Muscle layer of duodenum (tissue), 2 donors: Measurements from ENCODE around the gene FAM193B.

ENCODE experiments used
- H3K27ac ChIP-seq: one replicate; pipeline ENCODE4 v1.7.0; 2013; ENCODE audit warnings: mild to moderate bottlenecking, low read length
- H3K27me3 ChIP-seq: one replicate; pipeline ENCODE4 v1.7.0; 2013; ENCODE audit warnings: low read depth, mild to moderate bottlenecking, control low read depth, low read length
- H3K36me3 ChIP-seq, 2 donors: one replicate each; pipeline ENCODE4 v1.7.0; 2013; ENCODE audit warnings: low read length in 2 of 2, control low read depth in 1 of 2, mild to moderate bottlenecking in 1 of 2; ENCODE audit not compliant: insufficient read depth in 2 of 2, control insufficient read depth in 1 of 2
- H3K4me1 ChIP-seq, 2 donors: one replicate each; pipeline ENCODE4 v1.7.0; 2013; ENCODE audit warnings: low read length in 2 of 2, mild to moderate bottlenecking in 2 of 2, control low read depth in 1 of 2, moderate library complexity in 1 of 2; ENCODE audit not compliant: insufficient read depth in 2 of 2, control insufficient read depth in 1 of 2
- H3K4me3 ChIP-seq, 2 donors: one replicate each; pipeline ENCODE4 v1.7.0; 2013; ENCODE audit warnings: low read length in 2 of 2, low read depth in 1 of 2, mild to moderate bottlenecking in 1 of 2
- H3K9me3 ChIP-seq, 2 donors: one replicate each; pipeline ENCODE4 v1.7.0; 2013; ENCODE audit warnings: low read length in 2 of 2, control low read depth in 1 of 2, mild to moderate bottlenecking in 1 of 2; ENCODE audit not compliant: control insufficient read depth in 1 of 2
- donor health status: healthy.

Gene FAM193B

GRCh38 chr5:177524539-177524900 is 29.8 kb downstream of the FAM193B start:
- Histone ChIP-seq H3K4me3 (no peak overlapping the region), H3K36me3 (peaks cover 61 to 84% of the 10 kb centered on the region in 2 donors), H3K27me3 (no peaks in the 10 kb centered on the region), H3K9me3 (no peaks in the 10 kb centered on the region), H3K4me1 (peaks cover 0 to 3% of the 10 kb centered on the region in 2 donors), H3K27ac (no peak overlapping the region)

- Histone ChIP-seq H3K27me3 (no peaks in the 10 kb centered on the region), H3K9me3 (no peaks in the 10 kb centered on the region), H3K36me3 (peaks cover 59 to 87% of the 10 kb centered on the region in 2 donors), H3K4me1 (peaks cover 0 to 7% of the 10 kb centered on the region in 2 donors), H3K4me3 (no peak overlapping the region), H3K27ac (no peak overlapping the region)
Observed at GRCh38 chr5:177523711-177524538, 30.4 kb downstream of the FAM193B start.

GRCh38 chr5:177520916-177521513 is 33.3 kb downstream of the FAM193B start:
- H3K4me3 ChIP-seq, result no peak overlapping the region
- H3K9me3 ChIP-seq, result no peaks in the 10 kb centered on the region
- H3K36me3 ChIP-seq, result peaks cover 34 to 60% of the 10 kb centered on the region in 2 donors
- no peak overlapping the region for H3K27ac ChIP-seq
- H3K4me1 ChIP-seq, result peaks cover 3 to 17% of the 10 kb centered on the region in 2 donors
- no peaks in the 10 kb centered on the region for H3K27me3 ChIP-seq

GRCh38 chr5:177520271-177520670 is 34.1 kb downstream of the FAM193B start:
- no peaks in the 10 kb centered on the region for H3K27me3 ChIP-seq
- no peaks in the 10 kb centered on the region for H3K9me3 ChIP-seq
- H3K4me1 ChIP-seq, result peaks cover 6 to 24% of the 10 kb centered on the region in 2 donors
- no peak overlapping the region for H3K4me3 ChIP-seq
- H3K36me3 ChIP-seq, result peaks cover 30 to 60% of the 10 kb centered on the region in 2 donors
- H3K27ac ChIP-seq, result no peak overlapping the region

- Histone ChIP-seq H3K4me1 (peaks cover 6 to 30% of the 10 kb centered on the region in 2 donors), H3K27me3 (no peaks in the 10 kb centered on the region), H3K4me3 (no peak overlapping the region), H3K36me3 (peaks cover 32 to 59% of the 10 kb centered on the region in 2 donors), H3K9me3 (no peaks in the 10 kb centered on the region), H3K27ac (no peak overlapping the region)
Observed at GRCh38 chr5:177519463-177520235, 34.7 kb downstream of the FAM193B start.

- H3K27me3 ChIP-seq, result no peaks in the 10 kb centered on the region
- H3K36me3 ChIP-seq, result peaks cover 40 to 67% of the 10 kb centered on the region in 2 donors
- H3K27ac ChIP-seq, result peak within 1 kb of the TSS; percentile 69
- peaks cover 6 to 32% of the 10 kb centered on the region in 2 donors for H3K4me1 ChIP-seq
- H3K9me3 ChIP-seq, result no peaks in the 10 kb centered on the region
- peak within 1 kb of the TSS; percentile 86 to 99 for H3K4me3 ChIP-seq
Observed at GRCh38 chr5:177516601-177517568, 37.5 kb downstream of the FAM193B start, which contains the start of gene DDX41. Gene DDX41, minus strand, starts transcription at chr5:177516961. Its CDS starts 16 bp downstream, at chr5:177516945.

- H3K27me3 ChIP-seq, result no peaks in the 10 kb centered on the region
Observed at GRCh38 chr5:177515580-177515979, 38.8 kb downstream of the FAM193B start.

GRCh38 chr5:177514541-177514940 is 39.8 kb downstream of the FAM193B start:
- peaks cover 6 to 29% of the 10 kb centered on the region in 2 donors for H3K4me1 ChIP-seq
- H3K4me3 ChIP-seq, result no peak overlapping the region
- H3K27me3 ChIP-seq, result no peaks in the 10 kb centered on the region
- H3K9me3 ChIP-seq, result no peaks in the 10 kb centered on the region
- H3K27ac ChIP-seq, result no peak overlapping the region
- peaks cover 36 to 65% of the 10 kb centered on the region in 2 donors for H3K36me3 ChIP-seq

More at GRCh38 chr5:177515580-177515979, 38.8 kb downstream of the FAM193B start:
- H3K27ac ChIP-seq, result no peak overlapping the region
- H3K36me3 ChIP-seq, result peaks cover 42 to 67% of the 10 kb centered on the region in 2 donors
- H3K4me1 ChIP-seq, result peaks cover 6 to 32% of the 10 kb centered on the region in 2 donors
- peak overlapping the region; percentile 86 to 99 for H3K4me3 ChIP-seq
- H3K9me3 ChIP-seq, result no peaks in the 10 kb centered on the region

- H3K4me1 ChIP-seq, result peaks cover 6 to 22% of the 10 kb centered on the region in 2 donors
Observed at GRCh38 chr5:177513500-177513899, 40.9 kb downstream of the FAM193B start.

GRCh38 chr5:177512736-177513380 is 41.5 kb downstream of the FAM193B start:
- H3K27me3 ChIP-seq, result no peaks in the 10 kb centered on the region
- H3K4me3 ChIP-seq, result no peak overlapping the region
- H3K36me3 ChIP-seq, result peaks cover 31 to 60% of the 10 kb centered on the region in 2 donors
- H3K4me1 ChIP-seq, result peaks cover 6 to 22% of the 10 kb centered on the region in 2 donors
- H3K27ac ChIP-seq, result no peak overlapping the region
- no peaks in the 10 kb centered on the region for H3K9me3 ChIP-seq

More at GRCh38 chr5:177513500-177513899, 40.9 kb downstream of the FAM193B start:
- H3K27me3 ChIP-seq, result no peaks in the 10 kb centered on the region
- H3K27ac ChIP-seq, result no peak overlapping the region
- no peaks in the 10 kb centered on the region for H3K9me3 ChIP-seq
- peaks cover 31 to 60% of the 10 kb centered on the region in 2 donors for H3K36me3 ChIP-seq
- no peak overlapping the region for H3K4me3 ChIP-seq
